Ishikawa (cell line): ENCODE data around the gene ZNF414.
A peak's percentile ranks its signal among the peaks of the same experiment; 100 is the strongest.

Source experiments
- CEBPB ChIP-seq: IDR thresholded peaks from 2 replicates; pipeline ENCODE4 v1.6.1; 2012
- CREB1 ChIP-seq: IDR thresholded peaks from 2 replicates; pipeline ENCODE4 v1.6.1; 2012; ENCODE audit warnings: low read depth
- EGR1 ChIP-seq: IDR thresholded peaks from 2 replicates; pipeline ENCODE4 v1.6.1; 2012
- EP300 ChIP-seq: IDR thresholded peaks from 2 replicates; pipeline ENCODE4 v1.6.1; 2012; ENCODE audit warnings: borderline replicate concordance
- FOXM1 ChIP-seq: IDR thresholded peaks from 2 replicates; pipeline ENCODE4 v1.6.1; 2012; ENCODE audit warnings: low read depth, borderline replicate concordance
- NFIC ChIP-seq: IDR thresholded peaks from 2 replicates; pipeline ENCODE4 v1.6.1; 2012
- RAD21 ChIP-seq: IDR thresholded peaks from 2 replicates; pipeline ENCODE4 v1.6.1; 2012; ENCODE audit warnings: low read depth
- TAF1 ChIP-seq: IDR thresholded peaks from 2 replicates; pipeline ENCODE4 v1.6.1; 2012; ENCODE audit warnings: low read depth, mild to moderate bottlenecking
- TCF12 ChIP-seq: IDR thresholded peaks from 2 replicates; pipeline ENCODE4 v1.6.1; 2012; ENCODE audit warnings: low read depth
- TEAD4 ChIP-seq: IDR thresholded peaks from 2 replicates; pipeline ENCODE4 v1.6.1; 2012
- YY1 ChIP-seq: IDR thresholded peaks from 2 replicates; pipeline ENCODE4 v1.6.1; 2012; ENCODE audit warnings: low read depth
- ZBTB7A ChIP-seq: IDR thresholded peaks from 2 replicates; pipeline ENCODE4 v1.6.1; 2012; ENCODE audit warnings: low read depth
- TF ChIP-seq, protein P1 (sequence below): IDR thresholded peaks from 2 replicates; pipeline ENCODE4 v1.6.1; 2012
- TF ChIP-seq, protein P2 (sequence below): IDR thresholded peaks from 2 replicates; pipeline ENCODE4 v1.6.1; 2012; ENCODE audit warnings: low read depth, mild to moderate bottlenecking
- TF ChIP-seq, protein P3 (sequence below): IDR thresholded peaks from 2 replicates; pipeline ENCODE4 v1.6.1; 2012

The ZNF414 gene

DNA sequence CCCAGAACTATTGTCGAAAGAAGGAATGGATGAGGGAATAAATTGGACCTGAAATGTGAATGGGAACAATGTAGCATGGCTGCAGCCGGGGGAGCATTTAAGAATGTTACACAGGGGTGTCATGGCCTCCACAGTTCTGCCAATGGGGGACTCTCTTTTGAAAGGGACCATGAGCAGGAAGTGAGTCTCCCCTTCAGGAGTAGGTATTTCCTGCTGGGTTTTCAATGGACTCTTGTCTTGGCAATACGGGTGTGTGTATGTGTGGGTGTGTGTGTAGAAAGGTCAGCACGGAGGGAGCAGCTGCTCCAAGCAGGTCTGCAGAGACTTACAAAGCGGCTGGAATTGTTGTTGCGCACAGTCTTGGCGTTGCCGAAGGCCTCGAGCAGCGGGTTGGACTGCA, 38.8 kb upstream of the ZNF414 start:
- TF ChIP-seq YY1 (peak; percentile 96), CEBPB (no peak), TEAD4 (no peak)
- TF ChIP-seq, protein P1, sequence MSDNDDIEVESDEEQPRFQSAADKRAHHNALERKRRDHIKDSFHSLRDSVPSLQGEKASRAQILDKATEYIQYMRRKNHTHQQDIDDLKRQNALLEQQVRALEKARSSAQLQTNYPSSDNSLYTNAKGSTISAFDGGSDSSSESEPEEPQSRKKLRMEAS, result 0 out of 2 replicates have a peak, but pooled peaks have one; percentile 24

DNA sequence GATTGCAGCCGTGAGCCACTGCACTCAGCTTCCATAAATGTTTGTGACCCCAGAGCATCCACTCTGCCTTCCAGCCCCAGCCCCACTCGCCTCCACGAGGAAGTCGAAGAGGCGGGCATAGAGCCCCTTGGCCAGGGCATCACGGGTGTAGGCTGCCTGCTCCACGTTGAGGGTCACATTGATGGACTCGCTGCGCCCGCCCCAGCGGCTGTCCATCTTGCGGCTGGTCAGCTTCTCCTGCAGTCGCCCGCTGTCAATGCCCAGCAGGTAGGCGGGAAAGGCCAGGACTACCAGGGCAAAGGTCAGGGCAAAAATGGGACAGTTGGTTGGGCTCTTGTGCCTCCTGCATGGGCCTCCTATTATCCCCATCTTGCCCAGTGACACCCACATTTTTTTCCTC, 36.1 kb upstream of the ZNF414 start:
- TF ChIP-seq, protein P2, sequence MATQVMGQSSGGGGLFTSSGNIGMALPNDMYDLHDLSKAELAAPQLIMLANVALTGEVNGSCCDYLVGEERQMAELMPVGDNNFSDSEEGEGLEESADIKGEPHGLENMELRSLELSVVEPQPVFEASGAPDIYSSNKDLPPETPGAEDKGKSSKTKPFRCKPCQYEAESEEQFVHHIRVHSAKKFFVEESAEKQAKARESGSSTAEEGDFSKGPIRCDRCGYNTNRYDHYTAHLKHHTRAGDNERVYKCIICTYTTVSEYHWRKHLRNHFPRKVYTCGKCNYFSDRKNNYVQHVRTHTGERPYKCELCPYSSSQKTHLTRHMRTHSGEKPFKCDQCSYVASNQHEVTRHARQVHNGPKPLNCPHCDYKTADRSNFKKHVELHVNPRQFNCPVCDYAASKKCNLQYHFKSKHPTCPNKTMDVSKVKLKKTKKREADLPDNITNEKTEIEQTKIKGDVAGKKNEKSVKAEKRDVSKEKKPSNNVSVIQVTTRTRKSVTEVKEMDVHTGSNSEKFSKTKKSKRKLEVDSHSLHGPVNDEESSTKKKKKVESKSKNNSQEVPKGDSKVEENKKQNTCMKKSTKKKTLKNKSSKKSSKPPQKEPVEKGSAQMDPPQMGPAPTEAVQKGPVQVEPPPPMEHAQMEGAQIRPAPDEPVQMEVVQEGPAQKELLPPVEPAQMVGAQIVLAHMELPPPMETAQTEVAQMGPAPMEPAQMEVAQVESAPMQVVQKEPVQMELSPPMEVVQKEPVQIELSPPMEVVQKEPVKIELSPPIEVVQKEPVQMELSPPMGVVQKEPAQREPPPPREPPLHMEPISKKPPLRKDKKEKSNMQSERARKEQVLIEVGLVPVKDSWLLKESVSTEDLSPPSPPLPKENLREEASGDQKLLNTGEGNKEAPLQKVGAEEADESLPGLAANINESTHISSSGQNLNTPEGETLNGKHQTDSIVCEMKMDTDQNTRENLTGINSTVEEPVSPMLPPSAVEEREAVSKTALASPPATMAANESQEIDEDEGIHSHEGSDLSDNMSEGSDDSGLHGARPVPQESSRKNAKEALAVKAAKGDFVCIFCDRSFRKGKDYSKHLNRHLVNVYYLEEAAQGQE, result no peak
- TF ChIP-seq YY1 (no peak), FOXM1 (no peak), CREB1 (no peak), TEAD4 (no peak), EP300 (no peak), RAD21 (no peak), NFIC (no peak), TAF1 (no peak), CEBPB (no peak), TCF12 (no peak), EGR1 (no peak), ZBTB7A (no peak)
- TF ChIP-seq, protein P1, result no peak
- TF ChIP-seq, protein P3, sequence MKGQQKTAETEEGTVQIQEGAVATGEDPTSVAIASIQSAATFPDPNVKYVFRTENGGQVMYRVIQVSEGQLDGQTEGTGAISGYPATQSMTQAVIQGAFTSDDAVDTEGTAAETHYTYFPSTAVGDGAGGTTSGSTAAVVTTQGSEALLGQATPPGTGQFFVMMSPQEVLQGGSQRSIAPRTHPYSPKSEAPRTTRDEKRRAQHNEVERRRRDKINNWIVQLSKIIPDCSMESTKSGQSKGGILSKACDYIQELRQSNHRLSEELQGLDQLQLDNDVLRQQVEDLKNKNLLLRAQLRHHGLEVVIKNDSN, result no peak

DNA sequence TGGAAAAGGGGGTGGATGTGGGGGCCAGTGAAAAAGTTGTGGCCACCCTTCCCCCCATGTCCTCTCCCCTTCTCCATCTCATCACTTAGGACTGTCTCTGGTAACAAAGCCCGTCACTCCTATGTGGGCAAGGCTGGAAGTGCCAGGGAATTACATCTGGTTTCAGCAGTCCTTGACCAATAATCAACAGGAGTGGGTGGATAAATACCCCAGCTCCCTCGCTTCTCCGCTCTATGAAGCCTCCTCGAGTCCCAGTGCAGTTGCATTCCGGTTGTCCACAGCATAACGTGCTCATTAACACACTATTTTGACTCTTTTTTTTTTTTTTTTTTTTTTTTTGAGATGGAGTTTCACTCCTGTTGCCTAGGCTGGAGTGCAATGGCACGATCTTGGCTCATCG, 31.8 kb upstream of the ZNF414 start:
- TF ChIP-seq FOXM1, result no peak
- TF ChIP-seq, protein P3, result no peak
- TF ChIP-seq CEBPB, result no peak
- TF ChIP-seq EGR1, result no peak
- no peak for TF ChIP-seq TAF1
- no peak for TF ChIP-seq TEAD4
- no peak for TF ChIP-seq EP300
- no peak for TF ChIP-seq YY1
- TF ChIP-seq, protein P1, result no peak
- no peak for TF ChIP-seq TCF12
- no peak for TF ChIP-seq CREB1
- no peak for TF ChIP-seq ZBTB7A
- TF ChIP-seq, protein P2, result no peak

DNA sequence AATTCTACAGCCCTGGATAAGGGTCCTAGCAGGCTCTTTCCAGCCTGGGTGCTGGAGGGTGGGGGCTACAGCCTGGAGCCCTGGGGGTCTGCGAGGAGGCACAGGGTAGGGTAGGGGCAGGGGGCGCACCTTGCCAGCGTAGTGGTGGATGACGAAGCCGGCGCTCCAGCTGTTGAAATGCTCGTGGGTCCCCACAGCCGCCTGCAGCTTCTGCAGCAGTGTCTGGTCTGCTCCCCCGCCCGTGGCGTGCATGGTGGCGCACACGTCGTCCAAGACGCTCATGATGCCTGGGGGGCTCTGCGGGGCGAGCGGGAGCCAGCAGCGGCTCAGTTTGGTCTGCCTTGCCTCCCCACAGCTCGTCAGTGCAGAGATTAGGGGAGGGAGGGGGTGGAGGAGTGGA, 30.2 kb upstream of the ZNF414 start:
- TF ChIP-seq NFIC (no peak), YY1 (no peak), EGR1 (no peak), TEAD4 (no peak), RAD21 (no peak), CREB1 (no peak), TCF12 (no peak), ZBTB7A (no peak), TAF1 (no peak), FOXM1 (no peak), CEBPB (no peak), EP300 (no peak)
- TF ChIP-seq, protein P1, result no peak
- TF ChIP-seq, protein P3, result no peak
- TF ChIP-seq, protein P2, result no peak
